ENCODE data around the gene COL26A1. TPM values are rescaled to one million over a fixed set of nuclear protein-coding genes. Genes with fewer than 3 reads are reported as not detected.

COL26A1 gene
- total and polyA plus RNA-seq, 2 of the 4 experiments (the other 2 are of a cell fraction): not detected

GRCh38 chr7:101580596-101580995 is 217.9 kb downstream of the COL26A1 start:
- no peaks in the 10 kb centered on the region for H3K79me1 ChIP-seq (ENCODE audit: low read depth in 1 of 2, low read length in 2 of 2)
- no peaks in the 10 kb centered on the region for H4K20me1 ChIP-seq (ENCODE audit: insufficient read depth, low read length)
- H2BK5ac ChIP-seq (ENCODE audit: low read depth, low read length, poor library complexity, severe bottlenecking): no peak overlapping the region
- H2BK15ac ChIP-seq (ENCODE audit: low read depth, low read length): no peak overlapping the region
- H2BK20ac ChIP-seq (ENCODE audit: low read depth, low read length): no peak overlapping the region
- no peak overlapping the region for H3K9ac ChIP-seq (ENCODE audit: low read depth, low read length)
- no peak overlapping the region for H3K23ac ChIP-seq (ENCODE audit: low read depth, low read length)
- H3K9me3 ChIP-seq (ENCODE audit: control insufficient read depth, insufficient read depth, low read length): peaks cover 14% of the 10 kb centered on the region; the same call in 1 of the 2 replicates
- no peak overlapping the region for H4K8ac ChIP-seq (ENCODE audit: low read depth in 2 of 2, low read length in 2 of 2)
- WGBS, 2 experiments (ENCODE audit: extremely low coverage in 2 of 2, insufficient read length in 1 of 2): 80% methylated on average over 1 of the region's 7 CpGs; no CpG with 5 or more reads in 1 of the 2 experiments
- H3K9me1 ChIP-seq (ENCODE audit: insufficient read depth, low read length): no peaks in the 10 kb centered on the region
- BruUV-seq (replicated peaks): no TSS peak
- no peak overlapping the region for H3K4me3 ChIP-seq (ENCODE audit: insufficient read depth, low read depth, low read length)
- no peak overlapping the region for H4K91ac ChIP-seq (ENCODE audit: insufficient read depth, low read depth, low read length)
- H3K14ac ChIP-seq (replicated peaks; ENCODE audit: low read depth, low read length): no peak overlapping the region
- CTCF ChIA-PET: no interaction called here
- no peak overlapping the region for H3K56ac ChIP-seq (ENCODE audit: extremely low read depth, insufficient read depth, low read length)
- no peak overlapping the region for H2BK120ac ChIP-seq (ENCODE audit: low read depth, low read length)
- DNase-seq: no peak
- TF ChIP-seq SMC3 (IDR thresholded peaks at IDR 0.05; ENCODE audit: low read depth, low read length): no peak
- no peak for TF ChIP-seq CHD1 (IDR thresholded peaks at IDR 0.05; ENCODE audit: low read depth, low read length)
- TF ChIP-seq CEBPB (IDR thresholded peaks at IDR 0.05; ENCODE audit: low read depth, low read length): no peak
- TF ChIP-seq NFE2L2 (IDR thresholded peaks at IDR 0.05; ENCODE audit: low read depth, low read length): no peak
- TF ChIP-seq RFX5 (IDR thresholded peaks at IDR 0.05; ENCODE audit: low read depth, low read length): no peak
- no peak for TF ChIP-seq CTCF (conservative IDR thresholded peaks at IDR 0.05; ENCODE audit: low read depth, low read length)
- no peak for TF ChIP-seq MAZ (IDR thresholded peaks at IDR 0.05; ENCODE audit: borderline replicate concordance, low read depth, low read length)
- no peak for TF ChIP-seq ELK1 (IDR thresholded peaks at IDR 0.05; ENCODE audit: borderline replicate concordance, low read depth, low read length)
- no peak for TF ChIP-seq MXI1 (IDR thresholded peaks at IDR 0.05; ENCODE audit: borderline replicate concordance, low read depth, low read length)
- TF ChIP-seq MAFK (IDR thresholded peaks at IDR 0.05; ENCODE audit: low read depth, low read length): no peak
- TF ChIP-seq FOS (IDR thresholded peaks at IDR 0.05; ENCODE audit: low read depth, low read length): no peak
- TF ChIP-seq USF2 (IDR thresholded peaks at IDR 0.05; ENCODE audit: low read depth, low read length): no peak
- TF ChIP-seq RCOR1 (IDR thresholded peaks at IDR 0.05; ENCODE audit: insufficient replicate concordance, low read length): no peak
- no peak overlapping the region for H3K4ac ChIP-seq (ENCODE audit: low read depth, low read length)
- H3K18ac ChIP-seq (ENCODE audit: low read depth, low read length): no peak overlapping the region
- H3K27ac ChIP-seq (ENCODE audit: insufficient read depth, low read length): no peak overlapping the region
- H2AFZ ChIP-seq (replicated peaks; ENCODE audit: low read length, poor library complexity): no peak overlapping the region
- no peak overlapping the region for H3K4me2 ChIP-seq (ENCODE audit: low read depth, low read length)
- H3K36me3 ChIP-seq (ENCODE audit: control insufficient read depth, insufficient read depth, low read length): no peaks in the 10 kb centered on the region
- dilution Hi-C loops (cut with HindIII; ENCODE audit: low sequenced_read_pairs, unreplicated experiment) (no loop called here), intact Hi-C loops (cut with micrococcal nuclease) (no loop called here), in situ Hi-C loops (cut with MboI; ENCODE audit: low sequenced_read_pairs) (no loop called here)
- H2AK9ac ChIP-seq (replicated peaks; ENCODE audit: low read depth, low read length, poor library complexity): no peak overlapping the region
- POLR2A ChIA-PET (ENCODE audit: unreplicated experiment): no interaction called here
- H3K27me3 ChIP-seq (ENCODE audit: control insufficient read depth, insufficient read depth, low read length): peaks cover 30% of the 10 kb centered on the region
- H3K4me1 ChIP-seq (ENCODE audit: control insufficient read depth, insufficient read depth, low read length): no peaks in the 10 kb centered on the region
- H2AK5ac ChIP-seq (ENCODE audit: low read depth, low read length): no peak overlapping the region
- ATAC-seq (ENCODE audit: low read depth): no peak
- no peak overlapping the region for H4K5ac ChIP-seq (ENCODE audit: low read depth, low read length)
